Anterior cingulate cortex (tissue), 58 donors: Measurements from ENCODE around the gene PPM1F.
"Not testable (repeated sequence)": the region's sequence is repeated elsewhere in the genome, so short reads cannot be mapped to it uniquely, and the experiment has no call there.

Experiments
- DNase-seq, 58 donors: peaks; one replicate each; lab custom pipeline; 2025; lab: John Stamatoyannopoulos, UW

PPM1F gene

DNA sequence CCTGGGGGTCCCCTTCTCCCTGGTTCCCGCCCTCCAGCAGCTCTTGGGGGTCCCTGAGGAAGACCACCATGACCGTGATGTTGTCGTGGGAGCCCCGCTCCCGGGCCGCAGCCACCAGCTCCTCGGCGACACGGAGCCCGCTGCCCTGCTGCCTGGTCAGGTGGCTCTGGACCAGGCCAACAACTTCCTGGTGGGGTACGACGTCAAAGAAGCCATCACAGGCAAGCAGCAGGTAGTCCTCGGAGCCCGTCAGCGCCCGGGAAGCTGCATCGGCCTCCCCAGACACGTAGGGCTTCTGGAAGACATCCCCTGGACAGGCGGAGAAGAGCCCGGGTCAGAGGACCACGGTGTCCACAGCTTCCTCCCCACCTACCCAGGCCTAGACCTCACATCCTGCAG lies 29.5 kb downstream of the PPM1F start:
- DNase-seq = no peak

DNA sequence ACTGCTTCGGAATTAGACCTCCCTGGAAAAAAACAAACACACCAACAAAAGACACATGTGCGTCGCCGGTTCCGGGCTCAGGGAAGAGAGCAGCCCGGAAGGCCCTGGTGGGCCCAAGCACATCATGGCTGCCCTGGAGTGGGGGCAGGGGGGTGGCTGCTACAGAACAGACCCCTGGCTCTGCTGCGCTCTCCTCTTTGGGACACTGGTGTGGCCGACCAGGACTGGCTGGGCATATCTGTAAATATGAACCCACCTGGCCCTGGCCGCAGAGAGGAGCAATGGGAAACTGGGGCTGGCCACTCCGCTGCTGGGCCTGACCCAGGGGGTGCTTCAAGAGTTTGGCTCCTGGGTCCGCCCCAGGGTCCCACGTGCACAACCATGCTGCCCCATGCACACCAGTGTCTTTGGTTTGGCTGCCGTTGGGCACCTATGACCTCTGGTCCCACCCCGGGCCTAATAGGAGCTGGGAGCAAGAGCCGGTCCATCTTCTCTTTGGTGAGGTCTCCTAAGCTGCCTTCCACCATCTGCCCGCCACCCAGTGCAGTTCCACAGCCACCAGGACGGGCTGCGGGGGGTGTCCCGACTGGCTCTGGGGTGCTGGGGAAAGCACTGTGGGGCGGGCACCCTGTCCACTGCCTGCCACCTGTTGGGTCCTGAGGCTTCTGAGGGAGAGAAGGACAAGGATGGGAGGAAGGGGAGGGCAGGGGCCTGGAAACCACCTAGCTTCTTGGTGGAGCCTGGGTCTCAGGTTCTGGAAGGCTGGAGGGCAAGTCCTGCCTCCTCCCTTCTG lies 30.1 kb downstream of the PPM1F start:
- no peak for DNase-seq

DNA sequence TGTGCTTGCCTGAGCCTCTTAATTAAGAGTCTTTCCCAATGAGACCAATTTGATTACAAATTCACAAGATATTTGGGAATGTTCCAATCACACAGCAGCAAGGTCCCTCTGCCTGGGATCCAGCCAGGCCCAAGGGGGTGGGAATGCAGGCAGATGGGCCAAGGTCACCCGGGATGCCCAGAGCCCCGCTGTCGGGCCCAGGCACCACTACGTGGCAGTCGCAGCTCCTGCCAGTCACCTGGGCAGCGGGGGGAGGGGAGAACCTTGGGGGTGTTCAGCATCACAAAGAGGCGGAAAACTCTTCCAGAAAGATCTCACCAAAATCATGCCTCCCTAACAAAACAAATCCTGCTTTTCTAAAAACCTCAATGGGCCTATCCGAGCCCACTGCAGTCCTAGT lies 30.9 kb downstream of the PPM1F start:
- peak in 2 of 58 donors; percentile 22 to 29 for DNase-seq

DNA sequence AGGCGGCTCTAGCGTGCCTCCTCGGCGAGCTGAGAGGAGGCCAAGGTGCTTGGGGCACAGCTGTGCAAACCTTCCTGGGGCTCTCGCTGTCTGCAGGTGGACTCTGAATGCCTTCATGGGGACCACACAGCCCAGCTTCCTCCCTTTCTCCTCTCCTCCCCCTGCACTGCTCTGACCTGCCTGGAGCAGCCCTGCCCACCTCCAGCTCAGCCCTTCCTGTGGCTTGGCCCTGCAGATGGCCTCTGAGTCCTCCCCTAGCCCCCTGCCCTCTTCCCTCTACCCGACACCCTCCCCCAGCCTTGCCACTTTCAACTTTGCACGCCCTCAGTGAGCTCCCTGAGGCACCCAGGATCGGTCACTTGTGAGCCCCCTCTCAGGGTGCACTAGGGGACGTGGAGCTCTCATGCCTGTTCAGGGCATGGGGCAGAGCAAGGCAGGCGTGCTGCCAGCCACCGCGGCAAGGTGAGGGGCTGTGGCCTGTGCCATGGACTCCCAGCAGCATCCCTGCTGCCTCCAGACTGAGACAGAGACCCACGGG lies 31.4 kb downstream of the PPM1F start:
- DNase-seq = no peak

DNA sequence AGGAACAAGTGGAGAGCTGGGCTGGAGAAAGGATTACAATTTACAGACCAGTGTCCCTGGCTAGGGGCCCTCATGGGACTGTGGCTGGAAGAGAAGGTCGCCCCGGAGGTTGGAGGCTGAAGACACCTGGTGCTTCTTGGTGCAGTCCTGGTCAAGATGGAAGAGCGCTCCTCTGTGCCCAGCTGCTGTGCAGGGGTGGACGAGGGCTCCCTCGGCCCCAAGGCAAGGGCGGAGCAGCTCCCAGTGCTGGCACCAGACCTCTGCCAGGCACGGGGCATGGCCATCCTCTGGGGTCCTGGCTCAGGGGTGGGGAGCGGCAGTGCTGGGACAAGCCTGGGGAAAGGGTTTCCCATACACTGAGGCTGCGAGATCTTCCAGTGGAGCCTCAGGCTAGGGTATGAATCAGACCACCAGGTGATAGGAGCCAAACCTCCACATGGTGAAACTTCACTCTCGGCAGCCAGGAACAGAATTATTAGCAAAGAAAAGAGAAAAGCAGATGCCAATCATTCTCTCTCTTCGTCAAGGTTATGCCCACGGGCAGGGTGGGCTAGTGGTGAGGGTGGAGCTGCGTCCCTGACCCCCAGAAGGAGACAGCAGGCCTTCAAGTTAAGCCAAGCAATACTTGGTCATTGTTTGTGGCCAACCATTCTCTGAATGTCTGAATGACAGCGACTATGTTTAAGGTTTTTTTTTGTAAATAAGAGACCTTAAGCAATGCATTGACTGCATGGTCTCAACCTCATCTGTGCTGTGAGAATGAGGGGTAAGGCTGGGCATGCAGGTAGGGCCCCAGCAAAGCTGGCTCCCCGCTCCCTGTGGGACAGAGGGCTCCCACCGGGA lies 32.1 kb downstream of the PPM1F start:
- no peak for DNase-seq

DNA sequence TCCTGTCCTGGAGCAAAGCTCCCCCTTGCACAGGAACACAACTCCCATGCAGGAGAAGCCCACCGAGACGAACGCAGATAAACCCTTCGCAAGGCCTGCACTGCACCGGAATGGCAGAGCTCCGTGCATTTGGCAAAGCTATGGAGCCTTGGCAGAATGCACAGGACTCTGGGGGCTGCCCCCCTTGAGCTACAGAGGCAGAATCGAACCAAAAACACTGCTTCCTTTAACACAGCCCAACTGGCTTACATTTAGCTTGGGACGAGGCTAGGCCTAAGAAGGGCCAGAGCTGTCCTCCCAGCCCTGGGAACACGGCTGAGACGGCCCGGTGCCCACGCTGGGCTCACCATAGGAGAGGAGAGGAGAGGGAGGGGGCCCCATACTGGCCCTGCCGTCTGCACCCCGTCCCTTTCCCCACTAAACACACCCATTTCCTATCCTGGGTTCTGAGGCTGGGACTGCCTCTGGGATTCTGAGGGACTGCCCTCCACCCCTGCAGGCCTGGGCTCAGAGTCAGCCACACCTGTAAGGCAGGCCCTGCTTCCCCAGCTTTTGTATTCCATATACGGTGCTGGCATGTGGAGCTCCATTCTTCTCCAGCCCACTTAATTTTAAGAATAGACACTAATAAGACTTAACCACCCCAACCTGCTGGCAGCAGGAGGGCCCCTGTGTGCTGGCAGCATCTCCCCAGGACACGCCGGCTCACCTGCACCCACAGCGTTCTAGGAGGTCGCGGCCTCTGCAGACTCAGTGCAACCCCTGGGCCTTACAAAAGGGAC lies 32.9 kb downstream of the PPM1F start:
- DNase-seq = no peak

DNA sequence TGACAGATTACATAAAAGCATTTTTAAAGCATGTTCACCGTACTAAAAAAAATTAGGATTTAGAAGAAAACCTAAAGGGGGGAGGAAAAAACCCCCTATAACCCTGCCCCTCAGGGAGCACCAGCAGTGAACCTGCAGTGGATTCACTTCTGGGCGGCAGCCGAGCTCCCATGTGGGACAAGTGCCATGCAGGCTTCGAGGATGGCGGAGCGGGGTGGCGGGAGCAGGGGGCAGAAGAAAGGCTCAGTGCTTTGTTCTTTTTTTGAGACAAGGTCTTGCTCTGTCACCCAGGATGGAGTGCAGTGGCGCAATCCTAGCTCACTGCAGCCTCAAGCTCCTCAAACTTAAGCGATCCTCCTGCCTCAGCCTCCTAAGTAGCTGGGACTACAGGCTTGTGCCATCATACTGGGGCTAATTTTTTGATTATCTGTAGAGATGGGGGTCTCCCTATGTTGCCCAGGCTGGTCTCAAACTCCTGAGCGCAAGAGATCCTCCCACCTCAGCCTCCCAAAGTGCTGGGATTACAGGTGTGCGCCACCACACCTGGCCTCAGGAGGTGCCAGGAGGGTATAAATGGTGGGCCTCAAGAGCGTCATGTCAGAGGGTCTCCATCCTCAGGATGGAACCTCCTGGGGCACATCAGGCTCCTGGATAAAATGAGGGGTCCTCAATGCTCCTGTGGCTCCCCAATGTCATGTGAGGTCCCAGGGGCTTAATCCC lies 34.0 kb downstream of the PPM1F start:
- no peak for DNase-seq

DNA sequence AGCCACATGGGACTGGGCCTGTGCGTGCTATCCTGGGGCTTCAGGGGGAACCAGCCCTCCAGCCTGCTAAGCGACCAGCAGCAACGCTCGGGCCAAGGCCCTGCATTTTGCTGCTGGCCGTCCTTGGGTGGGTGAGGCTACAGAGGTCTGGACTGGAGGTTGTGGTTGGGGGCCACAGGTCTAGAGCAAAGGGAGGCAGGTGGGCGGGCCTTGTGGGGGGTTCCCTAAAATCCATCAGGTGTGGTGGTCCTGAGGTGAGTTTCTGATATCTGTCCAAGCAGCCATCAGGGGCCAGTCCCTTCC lies 34.7 kb downstream of the PPM1F start:
- DNase-seq = no peak

DNA sequence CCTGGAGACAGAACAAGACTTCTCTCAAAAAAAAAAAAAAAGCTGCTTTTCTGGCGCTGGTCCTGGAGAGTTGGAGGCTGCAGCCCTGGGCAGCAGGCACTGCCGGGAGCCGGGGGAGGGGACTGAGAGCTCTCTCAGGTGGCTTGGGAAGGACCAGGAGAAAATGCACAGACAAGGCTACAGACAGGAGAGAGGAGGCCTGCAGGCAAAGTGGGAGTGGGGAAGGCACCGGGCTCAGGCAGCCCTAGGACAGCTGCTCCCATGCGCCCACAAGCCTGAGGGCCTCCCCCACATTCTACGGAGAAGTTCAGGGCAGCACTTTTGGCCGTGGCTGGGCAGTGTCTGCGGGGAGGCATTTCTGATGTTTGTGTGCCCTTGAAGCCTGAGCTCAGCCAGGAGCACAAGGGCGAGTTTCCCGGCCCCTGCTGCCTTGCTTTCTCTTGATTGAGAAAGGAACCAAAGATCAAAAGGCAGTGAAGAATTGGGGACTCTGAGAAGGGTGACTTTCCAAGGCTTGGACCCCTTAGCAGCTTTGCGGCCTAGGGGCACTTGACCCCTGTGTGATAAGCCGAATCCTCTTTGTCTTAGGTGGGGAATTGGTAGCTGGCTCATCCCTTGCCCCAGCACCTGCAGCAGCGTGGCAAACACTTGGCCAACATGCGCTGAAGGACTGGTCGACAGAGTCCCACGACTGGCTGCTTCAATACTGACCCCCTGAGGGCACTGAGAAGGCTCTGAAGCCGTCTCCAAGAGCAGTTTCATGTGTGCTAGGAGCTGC lies 35.3 kb downstream of the PPM1F start:
- DNase-seq = peak in 20 of 58 donors; percentile 13 to 61 (median 32)

DNA sequence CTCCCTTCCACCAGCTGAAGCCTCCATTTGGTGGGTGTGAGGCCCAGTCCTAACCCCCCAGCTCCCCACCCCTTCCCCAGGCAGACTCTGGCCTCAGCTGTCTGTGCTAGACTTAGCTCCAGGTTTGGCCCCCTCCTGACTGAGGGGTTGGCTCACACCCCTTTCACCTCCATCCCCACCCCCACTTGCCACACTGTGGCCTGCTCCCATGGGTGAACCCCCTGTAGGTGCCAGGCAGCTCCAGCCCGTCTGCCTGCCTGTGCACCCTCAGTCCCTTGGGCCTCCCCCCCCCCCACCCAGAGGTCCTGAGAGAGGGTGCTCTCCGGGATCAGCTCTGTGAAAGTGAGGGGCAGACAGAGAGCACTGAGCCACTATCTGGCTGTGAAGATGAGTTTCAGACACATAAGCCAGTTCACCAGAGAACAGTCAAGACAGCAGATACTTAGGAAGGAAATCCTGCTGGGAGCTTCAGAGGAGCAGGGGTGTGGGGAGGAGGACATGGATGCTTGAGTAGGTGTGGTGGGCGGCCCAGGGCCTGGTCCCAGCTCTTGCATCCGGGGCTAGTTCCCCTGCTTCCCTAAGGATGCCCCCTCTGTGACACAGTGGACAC lies 36.2 kb downstream of the PPM1F start:
- DNase-seq = no peak

DNA sequence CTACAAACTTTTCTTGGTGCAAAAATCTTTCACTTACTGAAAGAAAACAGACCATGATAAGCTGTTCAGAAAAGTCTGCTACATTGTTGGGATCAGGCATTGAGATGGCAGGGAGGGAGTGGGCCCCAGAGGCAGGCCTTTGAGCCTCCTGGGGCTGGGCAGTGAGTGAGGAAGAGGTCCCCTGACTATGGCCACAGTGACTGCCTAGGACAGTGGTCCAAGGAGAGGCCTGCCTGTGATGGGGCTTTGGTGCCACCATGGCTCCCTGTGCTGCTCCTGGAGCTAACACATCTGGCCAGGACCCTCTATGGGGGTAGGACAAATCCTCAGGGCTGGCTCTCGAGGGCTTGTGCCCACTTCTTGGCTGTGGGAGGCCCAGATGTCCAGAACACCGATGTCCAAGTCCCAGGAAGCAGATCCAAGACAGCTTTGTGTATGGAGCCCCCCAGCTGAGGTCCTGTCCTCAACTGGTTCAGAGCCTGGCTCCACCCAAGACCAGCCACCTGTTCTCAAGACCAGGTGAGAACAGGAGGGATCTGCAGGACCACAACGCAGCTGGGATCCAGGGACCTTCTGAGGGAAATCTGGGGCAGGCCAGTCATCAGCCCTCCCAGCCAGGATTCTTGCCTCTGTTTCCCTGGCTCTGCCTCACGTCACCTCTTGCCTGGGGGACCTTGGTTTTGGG lies 36.9 kb downstream of the PPM1F start:
- no peak for DNase-seq

DNA sequence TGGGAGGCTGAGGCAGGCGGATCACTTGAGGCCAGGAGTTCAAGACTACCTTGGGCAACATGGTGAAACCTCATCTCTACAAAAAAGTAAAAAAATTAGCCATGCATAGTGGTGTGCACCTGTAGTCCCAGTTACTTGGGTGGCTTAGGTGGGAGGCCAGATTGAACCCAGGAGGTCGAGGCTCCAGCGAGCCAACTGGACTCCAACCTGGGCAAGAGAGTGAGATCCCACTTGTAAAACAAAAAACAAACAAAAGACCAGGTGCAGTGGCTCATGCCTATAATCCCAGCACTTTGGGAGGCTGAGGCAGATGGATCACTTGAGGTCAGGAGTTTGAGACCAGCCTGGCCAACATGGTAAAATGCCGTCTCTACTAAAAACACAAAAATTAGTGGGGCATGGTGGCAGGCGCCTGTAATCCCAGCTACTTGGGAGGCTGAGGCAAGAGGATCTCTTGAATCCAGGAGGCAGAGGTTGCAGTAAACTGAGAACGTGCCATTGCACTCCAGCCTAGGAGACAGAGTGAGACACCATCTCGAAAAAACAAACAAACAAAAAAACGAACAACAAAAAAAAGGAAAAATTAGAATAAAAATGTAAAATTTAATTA lies 38.5 kb downstream of the PPM1F start:
- not testable (repeated sequence) for DNase-seq

DNA sequence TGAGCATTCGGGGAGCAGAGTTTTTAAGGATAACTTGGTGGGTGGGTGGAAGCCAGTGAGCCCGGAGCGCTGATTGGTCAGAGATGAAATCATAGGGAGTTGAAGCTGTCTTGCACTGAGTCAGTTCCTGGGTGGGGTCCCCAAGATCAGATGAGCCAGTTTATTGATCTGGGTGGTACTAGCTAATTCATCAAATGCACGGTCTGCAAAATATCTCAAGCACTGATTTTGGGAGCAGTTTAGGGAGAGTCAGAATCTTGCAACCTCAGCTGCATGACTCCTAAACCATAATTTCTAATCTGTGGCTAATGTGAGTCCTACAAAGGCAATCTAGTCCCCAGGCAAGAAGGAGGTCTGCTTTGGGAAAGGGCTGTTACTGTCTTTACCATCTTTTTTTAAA lies 42.3 kb downstream of the PPM1F start:
- not testable (repeated sequence) for DNase-seq

DNA sequence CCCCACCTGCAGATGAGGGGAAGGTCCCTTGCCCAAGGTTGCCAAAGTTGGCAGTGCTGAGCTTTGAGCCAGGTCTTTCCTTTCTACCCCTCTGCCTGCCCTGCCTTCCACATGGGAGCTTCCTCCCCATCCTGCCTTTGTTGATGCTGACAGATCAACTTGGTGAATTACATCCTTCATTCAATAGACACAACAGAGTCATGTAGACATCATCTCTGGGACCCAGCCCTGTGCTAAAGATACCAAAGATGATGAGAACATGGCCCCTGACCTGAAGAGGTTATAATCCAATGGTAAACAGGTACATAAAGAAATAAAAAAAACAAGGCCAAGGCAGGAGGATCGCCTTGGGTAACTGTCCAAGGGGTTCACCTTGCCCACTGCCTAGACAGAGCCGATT lies 42.8 kb downstream of the PPM1F start:
- DNase-seq = no peak

DNA sequence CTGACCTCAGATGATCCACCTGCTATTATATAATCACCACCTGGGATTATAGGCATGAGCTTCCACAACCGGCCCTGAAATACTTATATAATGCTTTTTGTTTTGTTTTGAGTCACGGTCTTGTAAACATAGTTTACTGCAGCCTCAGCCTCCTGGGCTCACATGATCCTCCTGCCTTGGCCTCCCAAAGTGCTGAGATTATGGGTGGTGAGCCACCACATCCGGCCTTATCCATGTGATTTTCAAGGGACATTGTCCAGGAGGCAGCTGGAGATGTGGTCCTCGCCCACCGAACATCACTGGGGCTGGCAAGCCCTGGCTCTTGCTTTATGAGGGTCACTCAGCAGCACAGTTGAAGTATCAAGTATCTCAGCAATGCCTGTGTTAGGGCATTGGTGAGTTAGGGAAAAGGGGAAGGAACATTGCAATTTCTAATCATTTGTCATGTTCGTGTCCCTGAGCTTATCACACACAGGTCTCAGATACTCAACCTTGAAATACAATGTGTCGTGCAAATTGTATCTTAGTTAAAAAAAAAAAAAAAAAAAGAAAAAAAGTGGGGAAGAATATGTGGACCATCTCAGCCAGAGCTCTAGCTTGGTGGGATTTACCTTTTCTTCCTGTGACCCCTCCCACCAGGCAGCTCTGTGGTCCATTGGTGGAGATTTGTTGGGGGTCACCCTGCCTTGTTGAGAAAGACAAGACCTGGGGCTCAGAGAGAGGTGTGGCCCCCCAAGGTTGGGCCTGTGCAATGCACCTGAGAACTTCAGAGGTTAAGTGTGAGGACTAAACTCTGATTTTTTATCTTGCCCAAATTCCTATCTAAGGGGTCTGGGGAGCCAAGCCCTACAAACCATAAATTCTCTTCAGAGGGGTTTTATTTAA lies 44.8 kb downstream of the PPM1F start:
- no peak for DNase-seq

DNA sequence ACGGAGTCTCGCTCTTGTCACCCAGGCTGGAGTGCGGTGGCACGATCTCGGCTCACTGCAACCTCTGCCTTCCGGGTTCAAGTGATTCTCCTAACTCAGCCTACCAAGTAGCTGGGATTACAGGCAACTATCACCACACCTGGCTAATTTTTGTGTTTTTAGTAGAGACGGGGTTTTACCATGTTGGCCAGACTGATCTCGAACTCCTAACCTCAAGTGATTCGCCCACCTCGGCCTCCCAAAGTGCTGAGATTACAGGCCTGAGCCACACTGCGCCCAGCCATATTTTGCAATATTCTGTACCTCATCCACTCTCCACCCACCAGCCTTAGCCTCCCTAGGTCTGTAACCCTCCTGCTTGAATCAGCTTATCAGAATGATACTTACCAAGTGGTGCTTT lies 47.4 kb downstream of the PPM1F start:
- not testable (repeated sequence) for DNase-seq

DNA sequence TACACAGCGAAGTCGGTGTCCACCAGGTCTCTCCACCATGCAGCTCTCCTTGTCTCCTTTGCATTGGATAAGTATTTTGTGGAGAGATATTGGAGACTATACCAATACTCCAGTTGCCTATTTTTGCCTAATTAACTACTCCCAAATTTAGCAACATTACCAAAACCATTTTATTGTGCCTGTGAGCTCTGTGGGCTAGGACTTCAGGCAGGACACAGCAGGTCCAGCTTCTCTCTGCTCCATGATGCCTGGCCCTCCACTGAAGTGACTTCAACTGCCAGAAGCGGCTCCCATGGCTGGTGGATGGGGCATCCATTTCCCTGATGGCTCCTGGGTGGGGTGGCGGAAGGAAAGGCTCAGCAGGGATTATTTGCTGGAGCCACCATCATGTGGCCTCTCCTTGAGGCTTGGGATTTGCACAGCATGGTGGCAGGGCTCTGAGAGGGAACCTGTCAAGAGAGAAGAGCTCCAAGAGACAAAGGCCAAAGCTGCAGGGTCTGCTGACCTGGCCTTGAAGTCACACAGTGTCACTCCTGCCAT lies 48.3 kb downstream of the PPM1F start:
- DNase-seq = no peak
